Neuronal stem cell (in vitro differentiated cells): Measurements from ENCODE around the gene CAST.

Experiments
- DNase-seq: peaks from one replicate; pipeline ENCODE4 v3.0.0-alpha.2; 2013; ENCODE audit warnings: low spot score
- H2AFZ ChIP-seq: one replicate; pipeline ENCODE4 v1.6.1; 2013; ENCODE audit warnings: mild to moderate bottlenecking, low read length, inconsistent platforms
- H2AK5ac ChIP-seq: 2 replicates; pipeline ENCODE4 v1.6.1; 2013; ENCODE audit warnings: low read depth, mild to moderate bottlenecking, inconsistent platforms, low read length, moderate library complexity, mixed read lengths
- H2BK120ac ChIP-seq: 2 replicates; pipeline ENCODE4 v1.6.1; 2013; ENCODE audit warnings: low read depth, mild to moderate bottlenecking, inconsistent platforms, low read length, moderate library complexity, mixed read lengths
- H2BK12ac ChIP-seq: one replicate; pipeline ENCODE4 v1.6.1; 2013; ENCODE audit warnings: low read length, inconsistent platforms
- H2BK15ac ChIP-seq: 2 replicates; pipeline ENCODE4 v1.6.1; 2013; ENCODE audit warnings: mild to moderate bottlenecking, low read length, inconsistent platforms, mixed read lengths
- H2BK5ac ChIP-seq: one replicate; pipeline ENCODE4 v1.6.1; 2013; ENCODE audit warnings: inconsistent platforms, mild to moderate bottlenecking, low read length, moderate library complexity
- H3K14ac ChIP-seq: one replicate; pipeline ENCODE4 v1.6.1; 2013; ENCODE audit warnings: low read length, inconsistent platforms
- H3K18ac ChIP-seq: 2 replicates; pipeline ENCODE4 v1.6.1; 2013; ENCODE audit warnings: low read length, inconsistent platforms
- H3K23ac ChIP-seq: 2 replicates; pipeline ENCODE4 v1.6.1; 2013; ENCODE audit warnings: low read depth, mild to moderate bottlenecking, mixed read lengths, low read length, inconsistent platforms; ENCODE audit not compliant: poor library complexity
- H3K27ac ChIP-seq: replicated peaks from 3 replicates; pipeline ENCODE4 v1.5.1; 2013; ENCODE audit warnings: low read length, inconsistent platforms
- H3K27me3 ChIP-seq, 3 experiments: 2 replicates each; pipeline ENCODE4 v1.6.1; 2013; ENCODE audit warnings: low read length in 3 of 3, mild to moderate bottlenecking in 2 of 3, inconsistent platforms in 1 of 3, low read depth in 1 of 3, mixed read lengths in 1 of 3, moderate library complexity in 1 of 3; ENCODE audit not compliant: control insufficient read depth in 3 of 3, insufficient read depth in 3 of 3
- H3K36me3 ChIP-seq, 2 donors: replicated peaks in 1 of 2; 2 replicates each; pipeline ENCODE4 v1.6.1; 2013; ENCODE audit warnings: low read length in 2 of 2; ENCODE audit not compliant: control insufficient read depth in 2 of 2, insufficient read depth in 2 of 2
- H3K4ac ChIP-seq: 2 replicates; pipeline ENCODE4 v1.6.1; 2013; ENCODE audit warnings: inconsistent platforms, mild to moderate bottlenecking, low read length, moderate library complexity
- H3K4me1 ChIP-seq, 2 donors: 1 replicate in 1 of 2; 2 replicates in 1 of 2; pipeline ENCODE4 v1.6.1; 2013; ENCODE audit warnings: low read length in 2 of 2, low read depth in 1 of 2; ENCODE audit not compliant: control insufficient read depth in 2 of 2, insufficient read depth in 1 of 2
- H3K4me2 ChIP-seq: one replicate; pipeline ENCODE4 v1.6.1; 2013; ENCODE audit warnings: mild to moderate bottlenecking, low read length, inconsistent platforms; ENCODE audit not compliant: insufficient read depth, poor library complexity, severe bottlenecking
- H3K4me3 ChIP-seq, 2 donors: 2 replicates each; pipeline ENCODE4 v1.5.1; 2013; ENCODE audit warnings: low read length in 2 of 2, mild to moderate bottlenecking in 2 of 2, inconsistent platforms in 1 of 2, moderate library complexity in 1 of 2
- H3K79me1 ChIP-seq: one replicate; pipeline ENCODE4 v1.6.1; 2013; ENCODE audit warnings: low read depth, mild to moderate bottlenecking, inconsistent platforms, low read length, moderate library complexity
- H3K9ac ChIP-seq: one replicate; pipeline ENCODE4 v1.6.1; 2013; ENCODE audit warnings: mild to moderate bottlenecking, low read depth, low read length, inconsistent platforms; ENCODE audit not compliant: poor library complexity
- H3K9me3 ChIP-seq, 2 donors: replicated peaks in 1 of 2; 2 replicates each; pipeline versions ENCODE3 to v1.6.1; 2013; ENCODE audit warnings: low read length in 2 of 2, mild to moderate bottlenecking in 2 of 2, inconsistent platforms in 1 of 2, low read depth in 1 of 2, mixed read lengths in 1 of 2, moderate library complexity in 1 of 2; ENCODE audit not compliant: control insufficient read depth in 2 of 2, insufficient read depth in 1 of 2
- H4K8ac ChIP-seq: one replicate; pipeline ENCODE4 v1.6.1; 2013; ENCODE audit warnings: low read depth, mild to moderate bottlenecking, inconsistent platforms, low read length, moderate library complexity
- H4K91ac ChIP-seq: one replicate; pipeline ENCODE4 v1.6.1; 2013; ENCODE audit warnings: low read length, low read depth, mild to moderate bottlenecking, inconsistent platforms; ENCODE audit not compliant: poor library complexity
- WGBS, 2 donors: extraction: QIAGEN DNeasy Blood & Tissue Kit; methylation state at CpG; one replicate each; pipeline ENCODE4 v1.1.7; 2013; ENCODE audit warnings: missing lambda C conversion rate in 2 of 2, mixed read lengths in 1 of 2; ENCODE audit not compliant: insufficient read length in 2 of 2, insufficient replicate concordance in 1 of 2; ENCODE audit errors: extremely low coverage in 2 of 2; 5-methylcytosine and 5-hydroxymethylcytosine counted together

CAST gene

GRCh38 chr5:96755851-96756250, 93.7 kb downstream of the CAST start:
- H3K4me3 ChIP-seq, result no peak overlapping the region
- H2BK15ac ChIP-seq, result no peak overlapping the region
- no peaks in the 10 kb centered on the region for H3K9me3 ChIP-seq
- no peak overlapping the region for H2AK5ac ChIP-seq
- H3K79me1 ChIP-seq, result no peaks in the 10 kb centered on the region
- H3K36me3 ChIP-seq, result peaks cover 2 to 59% of the 10 kb centered on the region in 2 donors
- no peak overlapping the region for H2AFZ ChIP-seq
- no peak overlapping the region for H2BK5ac ChIP-seq
- no peak overlapping the region for H3K18ac ChIP-seq
- H3K27ac ChIP-seq, result no peak overlapping the region
- no peak overlapping the region for H2BK12ac ChIP-seq
- no peak overlapping the region for H3K9ac ChIP-seq
- no peak overlapping the region for H3K4me2 ChIP-seq
- no peak overlapping the region for H3K23ac ChIP-seq
- no peaks in the 10 kb centered on the region for H3K27me3 ChIP-seq
- no peak overlapping the region for H3K4ac ChIP-seq
- no peak overlapping the region for H4K8ac ChIP-seq
- no peak overlapping the region for H4K91ac ChIP-seq
- no peak for DNase-seq
- H2BK120ac ChIP-seq, result no peak overlapping the region
- WGBS, 2 donors, result no CpG with 5 or more reads among the region's 5 CpGs
- H3K4me1 ChIP-seq, result peaks cover 1 to 13% of the 10 kb centered on the region in 2 donors
- H3K14ac ChIP-seq, result no peak overlapping the region

- WGBS, 2 donors, result no CpG with 5 or more reads among the region's 3 CpGs
- no peaks in the 10 kb centered on the region for H3K79me1 ChIP-seq
- H3K23ac ChIP-seq, result no peak overlapping the region
- H3K4me2 ChIP-seq, result no peak overlapping the region
- no peak overlapping the region for H2BK15ac ChIP-seq
- H2AK5ac ChIP-seq, result no peak overlapping the region
- H2AFZ ChIP-seq, result no peak overlapping the region
- no peak overlapping the region for H2BK12ac ChIP-seq
- DNase-seq, result no peak
- no peak overlapping the region for H3K4me3 ChIP-seq
- no peak overlapping the region for H3K4ac ChIP-seq
- H3K4me1 ChIP-seq, result peaks cover 1 to 6% of the 10 kb centered on the region in 2 donors
- no peak overlapping the region for H2BK5ac ChIP-seq
- no peak overlapping the region for H4K8ac ChIP-seq
- no peak overlapping the region for H3K9ac ChIP-seq
- H4K91ac ChIP-seq, result no peak overlapping the region
- no peak overlapping the region for H3K27ac ChIP-seq
- peaks cover 2 to 64% of the 10 kb centered on the region in 2 donors for H3K36me3 ChIP-seq
- H2BK120ac ChIP-seq, result no peak overlapping the region
- no peaks in the 10 kb centered on the region for H3K27me3 ChIP-seq
- H3K18ac ChIP-seq, result no peak overlapping the region
- H3K14ac ChIP-seq, result no peak overlapping the region
- H3K9me3 ChIP-seq, result no peaks in the 10 kb centered on the region
Observed at GRCh38 chr5:96756985-96757384, 94.8 kb downstream of the CAST start.

GRCh38 chr5:96758621-96759020, 96.4 kb downstream of the CAST start:
- no peak overlapping the region for H2AK5ac ChIP-seq
- no CpG with 5 or more reads among the region's 4 CpGs for WGBS, 2 donors
- H3K4ac ChIP-seq, result no peak overlapping the region
- H3K9me3 ChIP-seq, result no peaks in the 10 kb centered on the region
- H3K18ac ChIP-seq, result no peak overlapping the region
- H3K27ac ChIP-seq, result no peak overlapping the region
- no peak overlapping the region for H3K4me3 ChIP-seq
- H2AFZ ChIP-seq, result no peak overlapping the region
- H3K27me3 ChIP-seq, result no peaks in the 10 kb centered on the region
- no peaks in the 10 kb centered on the region for H3K79me1 ChIP-seq
- H3K9ac ChIP-seq, result no peak overlapping the region
- no peak overlapping the region for H2BK12ac ChIP-seq
- peaks cover 1 to 3% of the 10 kb centered on the region in 2 donors for H3K4me1 ChIP-seq
- H2BK5ac ChIP-seq, result no peak overlapping the region
- no peak overlapping the region for H2BK15ac ChIP-seq
- no peak overlapping the region for H2BK120ac ChIP-seq
- no peak overlapping the region for H3K14ac ChIP-seq
- H3K36me3 ChIP-seq, result peaks cover 2 to 75% of the 10 kb centered on the region in 2 donors
- H4K8ac ChIP-seq, result no peak overlapping the region
- no peak overlapping the region for H3K4me2 ChIP-seq
- H3K23ac ChIP-seq, result no peak overlapping the region
- DNase-seq, result no peak
- H4K91ac ChIP-seq, result no peak overlapping the region

GRCh38 chr5:96761618-96762017, 99.4 kb downstream of the CAST start:
- no peak overlapping the region for H3K4me2 ChIP-seq
- H3K4ac ChIP-seq, result no peak overlapping the region
- WGBS, 2 donors, result no CpG with 5 or more reads among the region's 4 CpGs

More at GRCh38 chr5:96761618-96762017, 99.4 kb downstream of the CAST start:
- H4K91ac ChIP-seq, result no peak overlapping the region
- H3K36me3 ChIP-seq, result peaks cover 2 to 79% of the 10 kb centered on the region in 2 donors
- H2BK12ac ChIP-seq, result no peak overlapping the region
- no peak overlapping the region for H3K27ac ChIP-seq
- no peak overlapping the region for H2BK5ac ChIP-seq
- no peak overlapping the region for H2AK5ac ChIP-seq
- no peaks in the 10 kb centered on the region for H3K27me3 ChIP-seq
- H3K23ac ChIP-seq, result no peak overlapping the region
- H2BK15ac ChIP-seq, result no peak overlapping the region
- H3K79me1 ChIP-seq, result no peaks in the 10 kb centered on the region
- no peaks in the 10 kb centered on the region for H3K9me3 ChIP-seq
- H3K18ac ChIP-seq, result no peak overlapping the region
- no peak overlapping the region for H3K9ac ChIP-seq
- H3K4me1 ChIP-seq, result peaks cover 3 to 5% of the 10 kb centered on the region in 2 donors
- H2BK120ac ChIP-seq, result no peak overlapping the region
- no peak overlapping the region for H2AFZ ChIP-seq
- DNase-seq, result no peak
- no peak overlapping the region for H3K14ac ChIP-seq
- no peak overlapping the region for H4K8ac ChIP-seq
- H3K4me3 ChIP-seq, result no peak overlapping the region
